Uterus (tissue), 2 donors: ENCODE results near the gene TRPM4.

Source experiments
- CTCF ChIP-seq, 4 experiments: fragments of 200-600 bp in 2 of 4; fragments of 450-650 bp in 2 of 4; sonication (generic) in 2 of 4; IDR thresholded peaks; one replicate each; pipeline ENCODE4 v1.5.1; 2016 to 2019; ENCODE audit warnings: antibody characterized with exemption in 4 of 4, mild to moderate bottlenecking in 2 of 4, moderate library complexity in 1 of 4
- POLR2A ChIP-seq, 2 donors: fragments of 450-650 bp; IDR thresholded peaks; one replicate each; pipeline ENCODE4 v1.6.1; 2016; ENCODE audit warnings: antibody characterized with exemption in 2 of 2, mild to moderate bottlenecking in 1 of 2, moderate library complexity in 1 of 2

- no peak for TF ChIP-seq CTCF (IDR thresholded peaks at IDR 0.05)
- no peak for TF ChIP-seq POLR2A (IDR thresholded peaks at IDR 0.05)
These were observed 28.9 kb upstream of the TRPM4 start for GRCh38 chr19:49128545-49129237.
